Activated T-cell treated with anti-CD3 and anti-CD28 coated beads, Interleukin-2, amount 50 U/mL, for 1 hour (primary cell): ENCODE data around the gene ZDHHC17.
A peak's percentile ranks its signal among the peaks of the same experiment; 100 is the strongest.
"Not testable (repeated sequence)": the region's sequence is repeated elsewhere in the genome, so short reads cannot be mapped to it uniquely, and the experiment has no call there.

ENCODE experiments used
- DNase-seq: peaks from one replicate; pipeline ENCODE4 v3.0.0-alpha.2; 2020

Gene ZDHHC17

GRCh38 chr12:76763746-76764675, at the start of gene ZDHHC17:
TSS of gene ZDHHC17 (plus strand) at chr12:76764115. CDS start at chr12:76764237, 122 bp downstream.
- DNase-seq = peak; percentile 97

GRCh38 chr12:76714415-76714814, 49.5 kb upstream of the ZDHHC17 start:
- no peak for DNase-seq

GRCh38 chr12:76714861-76715260, 49.1 kb upstream of the ZDHHC17 start:
- no peak for DNase-seq

GRCh38 chr12:76715332-76715731, 48.6 kb upstream of the ZDHHC17 start:
- no peak for DNase-seq

- no peak for DNase-seq
Observed at GRCh38 chr12:76717314-76717713, 46.6 kb upstream of the ZDHHC17 start.

- DNase-seq = no peak
Observed at GRCh38 chr12:76719171-76720041, 44.5 kb upstream of the ZDHHC17 start.

- no peak for DNase-seq
Observed at GRCh38 chr12:76720068-76720467, 43.8 kb upstream of the ZDHHC17 start.

GRCh38 chr12:76726626-76727025, 37.3 kb upstream of the ZDHHC17 start:
- no peak for DNase-seq

GRCh38 chr12:76732188-76732587, 31.7 kb upstream of the ZDHHC17 start:
- DNase-seq = not testable (repeated sequence)

- not testable (repeated sequence) for DNase-seq
Observed at GRCh38 chr12:76737689-76738088, 26.2 kb upstream of the ZDHHC17 start.

GRCh38 chr12:76738824-76739579, 24.9 kb upstream of the ZDHHC17 start:
- DNase-seq = no peak

- DNase-seq = no peak
Observed at GRCh38 chr12:76739896-76740295, 24.0 kb upstream of the ZDHHC17 start.

GRCh38 chr12:76740501-76740900, 23.4 kb upstream of the ZDHHC17 start:
- DNase-seq = no peak

- DNase-seq = no peak
Observed at GRCh38 chr12:76745343-76745742, 18.6 kb upstream of the ZDHHC17 start.

- no peak for DNase-seq
Observed at GRCh38 chr12:76746516-76746915, 17.4 kb upstream of the ZDHHC17 start.

GRCh38 chr12:76747245-76747644, 16.7 kb upstream of the ZDHHC17 start:
- DNase-seq = no peak

GRCh38 chr12:76755829-76756379, 8.0 kb upstream of the ZDHHC17 start:
- no peak for DNase-seq

- no peak for DNase-seq
Observed at GRCh38 chr12:76757694-76758093, 6.2 kb upstream of the ZDHHC17 start.

GRCh38 chr12:76762601-76762980, 1.3 kb upstream of the ZDHHC17 start:
- DNase-seq = no peak

GRCh38 chr12:76764856-76765255, 941 bp downstream of the ZDHHC17 start:
- peak; percentile 23 for DNase-seq

GRCh38 chr12:76765598-76765997, 1.7 kb downstream of the ZDHHC17 start:
- DNase-seq = no peak

GRCh38 chr12:76766161-76766560, 2.2 kb downstream of the ZDHHC17 start:
- DNase-seq = no peak

- DNase-seq = no peak
Observed at GRCh38 chr12:76768576-76768975, 4.7 kb downstream of the ZDHHC17 start.
